DND-41 (cell line): Measurements from ENCODE around the gene ATP8A2.

Experiments
- EZH2 ChIP-seq: IDR thresholded peaks from 3 replicates; pipeline ENCODE4 v1.6.1; 2012; ENCODE audit warnings: borderline replicate concordance, low read depth, mild to moderate bottlenecking, moderate library complexity, low read length, inconsistent platforms; ENCODE audit not compliant: severe bottlenecking
- TF ChIP-seq, protein P1 (sequence below): IDR thresholded peaks from 2 replicates; pipeline ENCODE4 v1.5.1; 2012; ENCODE audit warnings: borderline replicate concordance, low read length, moderate library complexity, mild to moderate bottlenecking; ENCODE audit not compliant: poor library complexity, severe bottlenecking; ENCODE audit errors: extremely low read depth

DNA sequence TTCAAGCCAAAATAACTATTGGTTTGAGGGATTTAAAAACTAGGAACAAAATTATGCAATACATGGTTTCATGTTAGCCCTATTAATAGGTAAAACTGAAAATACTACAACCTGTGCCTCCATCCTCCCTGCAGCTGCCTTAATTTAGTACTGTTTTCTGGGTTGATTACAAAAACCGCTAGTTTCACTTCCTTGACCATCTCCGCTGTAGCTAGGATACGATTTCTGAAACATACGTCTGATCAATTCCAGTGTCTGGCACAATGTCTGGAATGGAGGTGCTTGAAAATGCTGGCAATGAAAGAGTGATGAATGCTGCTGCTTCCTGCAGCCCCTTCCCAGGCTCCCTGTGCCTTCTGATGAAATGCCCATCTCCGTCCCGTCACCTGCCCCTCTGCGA lies 406.6 kb downstream of the ATP8A2 start:
- TF ChIP-seq, protein P1, sequence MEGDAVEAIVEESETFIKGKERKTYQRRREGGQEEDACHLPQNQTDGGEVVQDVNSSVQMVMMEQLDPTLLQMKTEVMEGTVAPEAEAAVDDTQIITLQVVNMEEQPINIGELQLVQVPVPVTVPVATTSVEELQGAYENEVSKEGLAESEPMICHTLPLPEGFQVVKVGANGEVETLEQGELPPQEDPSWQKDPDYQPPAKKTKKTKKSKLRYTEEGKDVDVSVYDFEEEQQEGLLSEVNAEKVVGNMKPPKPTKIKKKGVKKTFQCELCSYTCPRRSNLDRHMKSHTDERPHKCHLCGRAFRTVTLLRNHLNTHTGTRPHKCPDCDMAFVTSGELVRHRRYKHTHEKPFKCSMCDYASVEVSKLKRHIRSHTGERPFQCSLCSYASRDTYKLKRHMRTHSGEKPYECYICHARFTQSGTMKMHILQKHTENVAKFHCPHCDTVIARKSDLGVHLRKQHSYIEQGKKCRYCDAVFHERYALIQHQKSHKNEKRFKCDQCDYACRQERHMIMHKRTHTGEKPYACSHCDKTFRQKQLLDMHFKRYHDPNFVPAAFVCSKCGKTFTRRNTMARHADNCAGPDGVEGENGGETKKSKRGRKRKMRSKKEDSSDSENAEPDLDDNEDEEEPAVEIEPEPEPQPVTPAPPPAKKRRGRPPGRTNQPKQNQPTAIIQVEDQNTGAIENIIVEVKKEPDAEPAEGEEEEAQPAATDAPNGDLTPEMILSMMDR, result no peak
- no peak for TF ChIP-seq EZH2
